ENCODE data around the gene C1QTNF8. TPM values are rescaled to one million over a fixed set of nuclear protein-coding genes. Genes with fewer than 3 reads are reported as not detected.

C1QTNF8 gene
- total and polyA plus RNA-seq, 4 donors, result 0.08 to 0.74 TPM; not detected in 2

GRCh38 chr16:1090620-1091587 is 5.1 kb downstream of the C1QTNF8 start:
- 32 to 52% methylated on average over 18 to 27 of the region's 27 CpGs for WGBS, 2 donors
- DNase-seq, result no peak
- ATAC-seq (ENCODE audit: insufficient read depth, low FRiP score), result no peak
- H3K27me3 ChIP-seq (ENCODE audit: control insufficient read depth in 3 of 3, insufficient read depth in 3 of 3, low read length in 2 of 3), result peaks cover 0 to 8% (median 3%) of the 10 kb centered on the region in 3 donors
- no peak overlapping the region for H3K4me3 ChIP-seq
- TF ChIP-seq, protein P1, sequence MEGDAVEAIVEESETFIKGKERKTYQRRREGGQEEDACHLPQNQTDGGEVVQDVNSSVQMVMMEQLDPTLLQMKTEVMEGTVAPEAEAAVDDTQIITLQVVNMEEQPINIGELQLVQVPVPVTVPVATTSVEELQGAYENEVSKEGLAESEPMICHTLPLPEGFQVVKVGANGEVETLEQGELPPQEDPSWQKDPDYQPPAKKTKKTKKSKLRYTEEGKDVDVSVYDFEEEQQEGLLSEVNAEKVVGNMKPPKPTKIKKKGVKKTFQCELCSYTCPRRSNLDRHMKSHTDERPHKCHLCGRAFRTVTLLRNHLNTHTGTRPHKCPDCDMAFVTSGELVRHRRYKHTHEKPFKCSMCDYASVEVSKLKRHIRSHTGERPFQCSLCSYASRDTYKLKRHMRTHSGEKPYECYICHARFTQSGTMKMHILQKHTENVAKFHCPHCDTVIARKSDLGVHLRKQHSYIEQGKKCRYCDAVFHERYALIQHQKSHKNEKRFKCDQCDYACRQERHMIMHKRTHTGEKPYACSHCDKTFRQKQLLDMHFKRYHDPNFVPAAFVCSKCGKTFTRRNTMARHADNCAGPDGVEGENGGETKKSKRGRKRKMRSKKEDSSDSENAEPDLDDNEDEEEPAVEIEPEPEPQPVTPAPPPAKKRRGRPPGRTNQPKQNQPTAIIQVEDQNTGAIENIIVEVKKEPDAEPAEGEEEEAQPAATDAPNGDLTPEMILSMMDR (IDR thresholded peaks at IDR 0.05; ENCODE audit: control extremely low read depth, extremely low read depth), result no peak
- no peak overlapping the region for H3K27ac ChIP-seq (ENCODE audit: low read depth in 1 of 2, low read length in 1 of 2)
- no peaks in the 10 kb centered on the region for H3K36me3 ChIP-seq (ENCODE audit: control insufficient read depth in 4 of 4, insufficient read depth in 4 of 4, low read length in 4 of 4)
- peaks cover 0 to 19% (median 11%) of the 10 kb centered on the region in 5 donors for H3K4me1 ChIP-seq (ENCODE audit: control insufficient read depth in 5 of 5, insufficient read depth in 5 of 5, low read length in 5 of 5)
- H3K9ac ChIP-seq (ENCODE audit: insufficient read depth in 1 of 2, low read length in 2 of 2), result no peak overlapping the region
- peaks cover 0 to 6% (median 0%) of the 10 kb centered on the region in 4 donors for H3K9me3 ChIP-seq (ENCODE audit: control insufficient read depth in 4 of 4, insufficient read depth in 3 of 4, low read length in 3 of 4)

DNA sequence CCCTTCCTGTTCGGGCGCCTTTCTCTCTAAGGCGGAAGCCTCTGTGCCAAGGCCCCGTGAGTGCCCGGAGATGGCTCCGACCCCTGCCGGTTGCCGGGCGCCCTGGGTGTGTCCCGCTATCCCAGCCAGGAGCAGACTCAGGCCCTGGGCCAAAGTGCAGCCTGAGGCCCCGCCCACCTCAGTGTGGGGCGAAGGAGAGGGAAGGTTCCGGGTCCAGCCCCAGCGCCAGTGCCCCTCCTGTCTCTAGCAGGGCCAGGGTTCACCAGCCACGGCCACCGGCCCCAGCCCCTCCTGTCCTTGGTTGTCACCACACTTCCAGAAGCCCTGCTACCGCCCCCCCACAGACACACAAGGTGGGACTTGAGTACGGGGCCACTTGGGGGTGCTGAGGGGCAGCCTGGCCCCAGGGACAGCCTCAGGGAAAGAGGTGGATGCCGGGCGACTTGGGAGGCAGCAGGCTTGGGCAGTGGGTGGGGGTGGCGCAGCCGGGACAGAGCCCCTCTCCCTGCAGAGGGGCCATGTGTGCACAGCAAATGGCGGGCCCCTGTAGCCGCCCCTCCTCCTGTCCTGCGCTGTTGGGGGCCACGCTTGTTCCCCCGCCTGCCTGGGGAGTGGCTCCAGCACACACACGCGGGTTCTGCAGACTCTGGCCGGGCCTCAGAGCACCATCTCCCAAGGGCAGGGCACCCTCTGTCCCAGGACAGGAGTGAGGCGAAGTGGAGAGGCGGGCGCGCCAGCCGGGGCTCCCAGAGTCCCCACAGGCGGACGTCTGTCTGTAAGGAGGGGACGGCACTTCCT is 6.0 kb downstream of the C1QTNF8 start:
- Histone ChIP-seq H3K27me3 (ENCODE audit: control insufficient read depth in 3 of 3, insufficient read depth in 3 of 3, low read length in 2 of 3) (peaks cover 0 to 8% (median 3%) of the 10 kb centered on the region in 3 donors), H3K36me3 (ENCODE audit: control insufficient read depth in 4 of 4, insufficient read depth in 4 of 4, low read length in 4 of 4) (no peaks in the 10 kb centered on the region), H3K4me1 (ENCODE audit: control insufficient read depth in 5 of 5, insufficient read depth in 5 of 5, low read length in 5 of 5) (peaks cover 0 to 19% (median 11%) of the 10 kb centered on the region in 5 donors), H3K27ac (ENCODE audit: low read depth in 1 of 2, low read length in 1 of 2) (peak overlapping the region in 1 of 2 donors; percentile 38), H3K4me3 (no peak overlapping the region), H3K9me3 (ENCODE audit: control insufficient read depth in 4 of 4, insufficient read depth in 3 of 4, low read length in 3 of 4) (peaks cover 0 to 12% (median 1%) of the 10 kb centered on the region in 4 donors), H3K9ac (ENCODE audit: insufficient read depth in 1 of 2, low read length in 2 of 2) (no peak overlapping the region)
- TF ChIP-seq, protein P1 (IDR thresholded peaks at IDR 0.05; ENCODE audit: control extremely low read depth, extremely low read depth), result no peak
- ATAC-seq (ENCODE audit: insufficient read depth, low FRiP score), result no peak
- 26 to 33% methylated on average over 31 to 38 of the region's 38 CpGs for WGBS, 2 donors
- peak; percentile 23 to 58 (median 26) for DNase-seq

DNA sequence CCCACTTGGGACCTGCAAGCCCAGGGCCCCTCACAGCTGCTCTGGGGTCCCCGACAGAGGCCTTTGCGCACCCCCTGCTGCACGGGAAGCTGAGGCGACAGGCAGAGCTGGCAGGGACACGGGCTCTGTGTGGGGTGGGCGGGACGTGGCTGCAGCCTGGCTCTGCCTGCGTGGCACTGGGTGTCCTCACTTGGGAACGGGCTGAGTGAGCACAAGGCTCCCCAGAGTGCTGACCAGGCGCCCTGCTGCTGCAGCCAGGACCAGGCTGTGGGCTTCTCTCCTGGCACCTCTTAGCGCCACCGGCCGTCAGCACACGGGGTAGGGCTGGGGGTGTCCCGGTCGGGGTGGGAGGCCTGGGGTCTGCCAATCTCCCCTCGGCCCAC is 6.6 kb downstream of the C1QTNF8 start:
- no peak overlapping the region for H3K27ac ChIP-seq (ENCODE audit: low read depth in 1 of 2, low read length in 1 of 2)

More for the DNA sequence above, 6.6 kb downstream of the C1QTNF8 start:
- ATAC-seq (ENCODE audit: insufficient read depth, low FRiP score) (no peak), DNase-seq (no peak)
- Histone ChIP-seq H3K9ac (ENCODE audit: insufficient read depth in 1 of 2, low read length in 2 of 2) (no peak overlapping the region), H3K4me1 (ENCODE audit: control insufficient read depth in 5 of 5, insufficient read depth in 5 of 5, low read length in 5 of 5) (peaks cover 0 to 19% (median 11%) of the 10 kb centered on the region in 5 donors), H3K4me3 (no peak overlapping the region), H3K9me3 (ENCODE audit: control insufficient read depth in 4 of 4, insufficient read depth in 3 of 4, low read length in 3 of 4) (peaks cover 0 to 18% (median 3%) of the 10 kb centered on the region in 4 donors), H3K36me3 (ENCODE audit: control insufficient read depth in 4 of 4, insufficient read depth in 4 of 4, low read length in 4 of 4) (no peaks in the 10 kb centered on the region), H3K27me3 (ENCODE audit: control insufficient read depth in 3 of 3, insufficient read depth in 3 of 3, low read length in 2 of 3) (peaks cover 0 to 8% (median 3%) of the 10 kb centered on the region in 3 donors)
- WGBS, 2 donors, result 53 to 74% methylated on average over 15 to 17 of the region's 17 CpGs
- TF ChIP-seq, protein P1 (IDR thresholded peaks at IDR 0.05; ENCODE audit: control extremely low read depth, extremely low read depth), result no peak
